GM23338 (cell line): ENCODE data around the gene ALDH8A1. TPM values are rescaled to one million over a fixed set of nuclear protein-coding genes. Genes with fewer than 3 reads are reported as not detected.

Experiments
- ATAC-seq: fragments of 200-7000 bp; cut with Tn5 transposase; 3 replicates; pipeline ENCODE4 v1.9.1; 2020
- DNase-seq: peaks from one replicate; pipeline ENCODE4 v3.0.0-alpha.2; 2015; ENCODE audit warnings: low spot score
- H2AFZ ChIP-seq: fragments of 200-600 bp; sonication (generic); 2 replicates; pipeline ENCODE4 v1.8.0; 2016; ENCODE audit warnings: antibody characterized with exemption, mild to moderate bottlenecking, moderate library complexity
- H3F3A ChIP-seq: fragments of 200-600 bp; sonication (generic); replicated peaks from 2 replicates; pipeline ENCODE4 v1.8.0; 2017; ENCODE audit warnings: antibody characterized with exemption, mixed run types, low read depth
- H3K27ac ChIP-seq: fragments of 200-600 bp; sonication (generic); 2 replicates; pipeline ENCODE4 v1.6.1; 2016; ENCODE audit warnings: low read depth
- H3K27me3 ChIP-seq: fragments of 200-600 bp; sonication (generic); 2 replicates; pipeline ENCODE4 v1.8.0; 2016; ENCODE audit warnings: mild to moderate bottlenecking, mixed run types, moderate library complexity; ENCODE audit not compliant: insufficient read depth
- H3K36me3 ChIP-seq: fragments of 200-600 bp; sonication (generic); 2 replicates; pipeline ENCODE4 v1.8.0; 2016; ENCODE audit warnings: mild to moderate bottlenecking; ENCODE audit not compliant: insufficient read depth
- H3K4me1 ChIP-seq: fragments of 200-600 bp; sonication (generic); 2 replicates; pipeline ENCODE4 v1.8.0; 2016; ENCODE audit warnings: mild to moderate bottlenecking, moderate library complexity; ENCODE audit not compliant: insufficient read depth
- H3K4me2 ChIP-seq: fragments of 200-600 bp; sonication (generic); 2 replicates; pipeline ENCODE4 v1.7.1; 2017; ENCODE audit warnings: mixed run types
- H3K4me3 ChIP-seq: fragments of 200-600 bp; sonication (generic); 2 replicates; pipeline ENCODE4 v1.6.1; 2016; ENCODE audit warnings: mixed run types
- H3K79me2 ChIP-seq: fragments of 200-600 bp; sonication (generic); replicated peaks from 2 replicates; pipeline ENCODE4 v1.8.0; 2017; ENCODE audit warnings: mild to moderate bottlenecking; ENCODE audit not compliant: insufficient read depth
- H3K9me2 ChIP-seq: fragments of 200-600 bp; sonication (generic); 2 replicates; pipeline ENCODE4 v1.8.0; 2017; ENCODE audit not compliant: insufficient read depth
- H4K20me1 ChIP-seq: fragments of 200-600 bp; sonication (generic); replicated peaks from 2 replicates; pipeline ENCODE4 v1.8.0; 2017; ENCODE audit warnings: mild to moderate bottlenecking; ENCODE audit not compliant: insufficient read depth
- H3K27ac Mint-ChIP-seq: 2 replicates; pipeline ENCODE4 v1.8.0; 2020; ENCODE audit warnings: inconsistent platforms, mild to moderate bottlenecking, moderate library complexity, mixed read lengths
- H3K27me3 Mint-ChIP-seq: 3 replicates; pipeline ENCODE4 v1.8.0; 2022; ENCODE audit warnings: low read depth, mild to moderate bottlenecking, moderate library complexity, mixed read lengths, inconsistent platforms; ENCODE audit not compliant: insufficient read depth, poor library complexity
- H3K36me3 Mint-ChIP-seq: 3 replicates; pipeline ENCODE4 v1.8.0; 2021; ENCODE audit warnings: low read depth, mild to moderate bottlenecking, inconsistent platforms, moderate library complexity, mixed read lengths
- H3K4me1 Mint-ChIP-seq: 3 replicates; pipeline ENCODE4 v1.8.0; 2020; ENCODE audit warnings: mild to moderate bottlenecking, inconsistent platforms, mixed read lengths
- H3K4me3 Mint-ChIP-seq: 3 replicates; pipeline ENCODE4 v1.8.0; 2021; ENCODE audit warnings: moderate library complexity, mild to moderate bottlenecking, inconsistent platforms, mixed read lengths
- H3K9me3 Mint-ChIP-seq: 3 replicates; pipeline ENCODE4 v1.8.0; 2020; ENCODE audit warnings: moderate library complexity, mild to moderate bottlenecking, inconsistent platforms, mixed read lengths
- CTCF ChIP-seq, 2 experiments: fragments of 200-600 bp in 1 of 2; sonication (generic) in 1 of 2; conservative IDR thresholded peaks; 2 replicates each; pipeline versions ENCODE4 v1.5.1 to v1.6.1; 2016 to 2017; ENCODE audit warnings: antibody characterized with exemption in 2 of 2, low read depth in 2 of 2, mild to moderate bottlenecking in 2 of 2, moderate library complexity in 1 of 2
- ETS1 ChIP-seq: IDR thresholded peaks from 2 replicates; pipeline ENCODE4 v1.6.1; 2016; ENCODE audit warnings: antibody characterized with exemption
- EZH2 ChIP-seq: fragments of 200-600 bp; sonication (generic); IDR thresholded peaks from one replicate; pipeline ENCODE4 v1.8.0; 2017; ENCODE audit warnings: antibody characterized with exemption, mild to moderate bottlenecking, low read depth; ENCODE audit not compliant: unreplicated experiment
- NANOG ChIP-seq: IDR thresholded peaks from 2 replicates; pipeline ENCODE4 v1.6.1; 2016; ENCODE audit warnings: antibody characterized with exemption, borderline replicate concordance
- REST ChIP-seq: IDR thresholded peaks from one replicate; pipeline ENCODE4 v1.6.1; 2018; ENCODE audit warnings: antibody characterized with exemption; ENCODE audit not compliant: unreplicated experiment
- ZNF331 ChIP-seq: fragments of 250-450 bp; sonication (Bioruptor Pico); IDR thresholded peaks from 2 replicates; pipeline ENCODE4 v1.5.0; 2020; ENCODE audit warnings: low read depth, mild to moderate bottlenecking, moderate library complexity
- ZNF462 ChIP-seq: fragments of 250-450 bp; sonication (Bioruptor Pico); IDR thresholded peaks from 2 replicates; pipeline ENCODE4 v1.5.0; 2020; ENCODE audit warnings: mild to moderate bottlenecking, moderate library complexity
- polyA plus RNA-seq: library from polyadenylated mRNA; unstranded; fragments of >200 nt; fragmentation: Nextera tagmentation; extraction: Ambion mirVana; gene quantifications from 2 replicates; pipeline ENCODE4 v1.2.1, GENCODE V29; 2016
- total RNA-seq: library from RNA; depleted of rRNA; stranded (reverse); fragments of >200 nt; shearing (Covaris generic); gene quantifications from 2 replicates; pipeline ENCODE4 v1.2.3, GENCODE V29; 2014

Gene ALDH8A1
- total and polyA plus RNA-seq, 2 experiments from 2014 or later, result not detected

- no peaks in the 10 kb centered on the region for H3K79me2 ChIP-seq
- H3F3A ChIP-seq, result no peaks in the 10 kb centered on the region
- no peak for ATAC-seq
- H3K9me2 ChIP-seq, result peaks cover 7% of the 10 kb centered on the region
- Mint-ChIP-seq H3K4me3 (no peak overlapping the region), H3K36me3 (peaks cover 3% of the 10 kb centered on the region; the same call in 1 of the 3 replicates), H3K27ac (peak overlapping the region; percentile 72; the same call in 1 of the 2 replicates), H3K4me1 (no peaks in the 10 kb centered on the region; the same call in 1 of the 3 replicates), H3K27me3 (peaks cover 8% of the 10 kb centered on the region), H3K9me3 (no peaks in the 10 kb centered on the region)
- no peak for TF ChIP-seq REST
- TF ChIP-seq NANOG, result no peak
- TF ChIP-seq CTCF (conservative IDR thresholded peaks at IDR 0.05; ENCODE audit: low read depth in 2 of 2), result no peak
- no peak for TF ChIP-seq ZNF462
- TF ChIP-seq ETS1, result no peak
- no peak for TF ChIP-seq ZNF331
- TF ChIP-seq EZH2, result no peak
- no peak overlapping the region for H2AFZ ChIP-seq
- no peaks in the 10 kb centered on the region for H3K27me3 ChIP-seq
- DNase-seq, result no peak
- no peaks in the 10 kb centered on the region for H3K36me3 ChIP-seq
- no peak overlapping the region for H3K27ac ChIP-seq
- no peaks in the 10 kb centered on the region; the same call in 1 of the 2 replicates for H4K20me1 ChIP-seq
- H3K4me3 ChIP-seq, result no peak overlapping the region
- no peaks in the 10 kb centered on the region for H3K4me1 ChIP-seq
- no peak overlapping the region for H3K4me2 ChIP-seq
Observed at GRCh38 chr6:134954272-134955000, 4.5 kb upstream of the ALDH8A1 start.
